Glomerular visceral epithelial cell (primary cell): ENCODE measurements around the gene PLB1.

Source experiments
- DNase-seq: peaks from one replicate; pipeline ENCODE4 v3.0.0-alpha.2; 2016; ENCODE audit errors: extremely low spot score

Gene PLB1

GRCh38 chr2:28506112-28506910, 10.5 kb downstream of the PLB1 start:
- DNase-seq = peak; percentile 43

- peak; percentile 88 for DNase-seq
These were observed 12.2 kb downstream of the PLB1 start for GRCh38 chr2:28507796-28508764.

GRCh38 chr2:28509361-28509760, 13.5 kb downstream of the PLB1 start:
- DNase-seq = no peak

- no peak for DNase-seq
These were observed 14.3 kb downstream of the PLB1 start for GRCh38 chr2:28510184-28510583.

GRCh38 chr2:28511871-28512606, 16.2 kb downstream of the PLB1 start:
- no peak for DNase-seq

GRCh38 chr2:28512607-28512965, 16.7 kb downstream of the PLB1 start:
- DNase-seq = no peak

GRCh38 chr2:28513097-28513496, 17.2 kb downstream of the PLB1 start:
- no peak for DNase-seq

GRCh38 chr2:28515176-28515751, 19.4 kb downstream of the PLB1 start:
- DNase-seq = no peak

- no peak for DNase-seq
These were observed 20.6 kb downstream of the PLB1 start for GRCh38 chr2:28516430-28516829.

- no peak for DNase-seq
These were observed 21.1 kb downstream of the PLB1 start for GRCh38 chr2:28516950-28517349.

GRCh38 chr2:28521663-28522062, 25.8 kb downstream of the PLB1 start:
- DNase-seq = no peak

- DNase-seq = no peak
These were observed 26.6 kb downstream of the PLB1 start for GRCh38 chr2:28522481-28522880.

GRCh38 chr2:28523902-28524301, 28.0 kb downstream of the PLB1 start:
- no peak for DNase-seq

GRCh38 chr2:28525481-28525880, 29.6 kb downstream of the PLB1 start:
- DNase-seq = no peak

GRCh38 chr2:28526527-28527132, 30.8 kb downstream of the PLB1 start:
- DNase-seq = no peak

- DNase-seq = no peak
These were observed 31.3 kb downstream of the PLB1 start for GRCh38 chr2:28527196-28527595.

GRCh38 chr2:28528206-28528605, 32.3 kb downstream of the PLB1 start:
- no peak for DNase-seq

- no peak for DNase-seq
These were observed 34.9 kb downstream of the PLB1 start for GRCh38 chr2:28530782-28531181.

GRCh38 chr2:28532399-28532798, 36.5 kb downstream of the PLB1 start:
- no peak for DNase-seq

- no peak for DNase-seq
These were observed 37.3 kb downstream of the PLB1 start for GRCh38 chr2:28533044-28533680.

- no peak for DNase-seq
These were observed 39.0 kb downstream of the PLB1 start for GRCh38 chr2:28534817-28535216.
